Measurements from ENCODE around the gene PDCD6IP. TPM values are rescaled to one million over a fixed set of nuclear protein-coding genes. Genes with fewer than 3 reads are reported as not detected.

PDCD6IP gene
- total and polyA plus RNA-seq, 2 donors from 2014 or later, result 47.2 to 240 TPM

GRCh38 chr3:33790091-33790490 lies 8.3 kb upstream of the PDCD6IP start:
- no peak overlapping the region for H3K27ac ChIP-seq (ENCODE audit: low read depth in 2 of 2, low read length in 2 of 2)
- H3K9me3 ChIP-seq (ENCODE audit: control insufficient read depth in 2 of 3, insufficient read depth in 1 of 3, low read length in 3 of 3), result no peaks in the 10 kb centered on the region
- H3K27me3 ChIP-seq (ENCODE audit: control insufficient read depth, insufficient read depth, low read length), result no peaks in the 10 kb centered on the region
- no peak overlapping the region for H3K4me3 ChIP-seq (ENCODE audit: low read length in 3 of 3)
- no peaks in the 10 kb centered on the region for H3K36me3 ChIP-seq (ENCODE audit: control insufficient read depth in 2 of 3, insufficient read depth in 3 of 3, low read length in 3 of 3)
- DNase-seq (no peak), FAIRE-seq (no peak)
- H3K9ac ChIP-seq (ENCODE audit: low read length in 3 of 3), result no peak overlapping the region
- no peaks in the 10 kb centered on the region for H3K4me1 ChIP-seq (ENCODE audit: control insufficient read depth in 2 of 3, insufficient read depth in 2 of 3, low read depth in 1 of 3, low read length in 3 of 3)
- intact Hi-C loops (cut with DNase I), result no loop called here
- TF ChIP-seq CTCF (IDR thresholded peaks at IDR 0.05; ENCODE audit: borderline replicate concordance, extremely low read depth, insufficient read depth), result no peak

GRCh38 chr3:33791477-33792166 lies 6.8 kb upstream of the PDCD6IP start:
- H3K9ac ChIP-seq (ENCODE audit: low read length in 3 of 3), result no peak overlapping the region
- no peak for TF ChIP-seq CTCF (IDR thresholded peaks at IDR 0.05; ENCODE audit: borderline replicate concordance, extremely low read depth, insufficient read depth)
- no peaks in the 10 kb centered on the region for H3K4me1 ChIP-seq (ENCODE audit: control insufficient read depth in 2 of 3, insufficient read depth in 2 of 3, low read depth in 1 of 3, low read length in 3 of 3)
- H3K27ac ChIP-seq (ENCODE audit: low read depth in 2 of 2, low read length in 2 of 2), result no peak overlapping the region
- H3K4me3 ChIP-seq (ENCODE audit: low read length in 3 of 3), result no peak overlapping the region
- no peaks in the 10 kb centered on the region for H3K9me3 ChIP-seq (ENCODE audit: control insufficient read depth in 2 of 3, insufficient read depth in 1 of 3, low read length in 3 of 3)
- FAIRE-seq (no peak), DNase-seq (no peak)
- no peaks in the 10 kb centered on the region for H3K27me3 ChIP-seq (ENCODE audit: control insufficient read depth, insufficient read depth, low read length)
- no peaks in the 10 kb centered on the region for H3K36me3 ChIP-seq (ENCODE audit: control insufficient read depth in 2 of 3, insufficient read depth in 3 of 3, low read length in 3 of 3)
- intact Hi-C loops (cut with DNase I), result no loop called here

GRCh38 chr3:33792167-33792892 lies 6.1 kb upstream of the PDCD6IP start:
- no peaks in the 10 kb centered on the region for H3K4me1 ChIP-seq (ENCODE audit: control insufficient read depth in 2 of 3, insufficient read depth in 2 of 3, low read depth in 1 of 3, low read length in 3 of 3)
- no peak overlapping the region for H3K4me3 ChIP-seq (ENCODE audit: low read length in 3 of 3)
- intact Hi-C loops (cut with DNase I), result no loop called here
- no peak for FAIRE-seq
- no peak overlapping the region for H3K27ac ChIP-seq (ENCODE audit: low read depth in 2 of 2, low read length in 2 of 2)
- no peak overlapping the region for H3K9ac ChIP-seq (ENCODE audit: low read length in 3 of 3)
- no peak for TF ChIP-seq CTCF (IDR thresholded peaks at IDR 0.05; ENCODE audit: borderline replicate concordance, extremely low read depth, insufficient read depth)
- no peak for DNase-seq
- H3K9me3 ChIP-seq (ENCODE audit: control insufficient read depth in 2 of 3, insufficient read depth in 1 of 3, low read length in 3 of 3), result no peaks in the 10 kb centered on the region
- no peaks in the 10 kb centered on the region for H3K36me3 ChIP-seq (ENCODE audit: control insufficient read depth in 2 of 3, insufficient read depth in 3 of 3, low read length in 3 of 3)
- no peaks in the 10 kb centered on the region for H3K27me3 ChIP-seq (ENCODE audit: control insufficient read depth, insufficient read depth, low read length)
